A673 (cell line): ENCODE data around the gene SH3RF2. TPM values are rescaled to one million over a fixed set of nuclear protein-coding genes. Genes with fewer than 3 reads are reported as not detected.

Experiments
- BruUV-seq: library from RNA; stranded (reverse); fragments of 400-500 nt; replicated peaks from 2 replicates; lab custom pipeline; 2021; lab: Mats Ljungman, UMichigan
- CTCF ChIA-PET: fragments of 300-600 bp; sonication (Branson Sonifier 250); formaldehyde crosslinking; loops from one replicate; lab custom pipeline; 2022; ENCODE audit warnings: antibody characterized with exemption; lab: Charles Lee
- POLR2A ChIA-PET: fragments of 300-600 bp; sonication (Branson Sonifier 250); formaldehyde crosslinking; loops from one replicate; lab custom pipeline; 2022; ENCODE audit warnings: antibody characterized with exemption; ENCODE audit not compliant: low non-redundant PET; lab: Charles Lee
- DNase-seq: peaks from one replicate; pipeline ENCODE4 v3.0.0-alpha.2; 2015; ENCODE audit warnings: low spot score
- H3K27ac ChIP-seq: fragments of 200-600 bp; sonication (generic); 2 replicates; pipeline ENCODE4 v1.5.1; 2016; ENCODE audit warnings: mixed run types, low read depth, mild to moderate bottlenecking, mixed read lengths, antibody characterized with exemption, low read length; ENCODE audit not compliant: poor library complexity, severe bottlenecking
- H3K27me3 ChIP-seq: fragments of 200-600 bp; sonication (generic); replicated peaks from 2 replicates; pipeline ENCODE4 v1.6.1; 2017; ENCODE audit warnings: mixed run types, low read depth, mild to moderate bottlenecking, mixed read lengths, antibody characterized with exemption, low read length; ENCODE audit not compliant: insufficient read depth, poor library complexity
- H3K36me3 ChIP-seq: fragments of 200-600 bp; sonication (generic); 2 replicates; pipeline ENCODE4 v1.6.1; 2016; ENCODE audit warnings: mixed run types, mild to moderate bottlenecking, mixed read lengths, antibody characterized with exemption, low read length; ENCODE audit not compliant: insufficient read depth, poor library complexity, severe bottlenecking
- H3K4me1 ChIP-seq: fragments of 200-600 bp; sonication (generic); 2 replicates; pipeline ENCODE4 v1.6.1; 2017; ENCODE audit warnings: mixed run types, mild to moderate bottlenecking, mixed read lengths, antibody characterized with exemption, low read length; ENCODE audit not compliant: insufficient read depth, poor library complexity, severe bottlenecking
- H3K4me3 ChIP-seq: fragments of 200-600 bp; sonication (generic); 2 replicates; pipeline ENCODE4 v1.5.1; 2016; ENCODE audit warnings: low read depth, mixed run types, mild to moderate bottlenecking, mixed read lengths, low read length; ENCODE audit not compliant: poor library complexity, severe bottlenecking
- H3K9me3 ChIP-seq: fragments of 200-600 bp; sonication (generic); 2 replicates; pipeline ENCODE4 v1.6.1; 2016; ENCODE audit warnings: mixed run types, low read depth, mild to moderate bottlenecking, mixed read lengths, antibody characterized with exemption, low read length; ENCODE audit not compliant: poor library complexity, severe bottlenecking
- EZH2 ChIP-seq: fragments of 200-600 bp; sonication (generic); IDR thresholded peaks from 2 replicates; pipeline ENCODE4 v1.6.1; 2017; ENCODE audit warnings: borderline replicate concordance, low read depth, mild to moderate bottlenecking, mixed read lengths, antibody characterized with exemption, low read length; ENCODE audit not compliant: poor library complexity, severe bottlenecking
- intact Hi-C: fragments of 100-400 bp; cut with micrococcal nuclease; formaldehyde crosslinking; loops from one replicate; pipeline ENCODE4 v1.10.0; 2022; ENCODE audit not compliant: unreplicated experiment
- total RNA-seq: library from RNA; stranded (reverse); gene quantifications from 2 replicates; pipeline ENCODE4 v1.2.3, GENCODE V29; 2021
- TF ChIP-seq, protein P1 (sequence below): fragments of 300-800, 200-600 bp; sonication (generic); conservative IDR thresholded peaks from 2 replicates; pipeline ENCODE4 v1.5.1; 2017; ENCODE audit warnings: low read depth, mild to moderate bottlenecking, antibody characterized with exemption, low read length, moderate library complexity, mixed read lengths

The SH3RF2 gene
- total RNA-seq, 1 experiment from 2014 or later: 21.1 TPM

GRCh38 chr5:145958436-145958835, 22.1 kb downstream of the SH3RF2 start:
- no peaks in the 10 kb centered on the region for H3K27me3 ChIP-seq
- intact Hi-C loops: no loop called here
- POLR2A ChIA-PET: no interaction called here
- no TSS peak for BruUV-seq
- no peak overlapping the region for H3K4me3 ChIP-seq
- TF ChIP-seq, protein P1, sequence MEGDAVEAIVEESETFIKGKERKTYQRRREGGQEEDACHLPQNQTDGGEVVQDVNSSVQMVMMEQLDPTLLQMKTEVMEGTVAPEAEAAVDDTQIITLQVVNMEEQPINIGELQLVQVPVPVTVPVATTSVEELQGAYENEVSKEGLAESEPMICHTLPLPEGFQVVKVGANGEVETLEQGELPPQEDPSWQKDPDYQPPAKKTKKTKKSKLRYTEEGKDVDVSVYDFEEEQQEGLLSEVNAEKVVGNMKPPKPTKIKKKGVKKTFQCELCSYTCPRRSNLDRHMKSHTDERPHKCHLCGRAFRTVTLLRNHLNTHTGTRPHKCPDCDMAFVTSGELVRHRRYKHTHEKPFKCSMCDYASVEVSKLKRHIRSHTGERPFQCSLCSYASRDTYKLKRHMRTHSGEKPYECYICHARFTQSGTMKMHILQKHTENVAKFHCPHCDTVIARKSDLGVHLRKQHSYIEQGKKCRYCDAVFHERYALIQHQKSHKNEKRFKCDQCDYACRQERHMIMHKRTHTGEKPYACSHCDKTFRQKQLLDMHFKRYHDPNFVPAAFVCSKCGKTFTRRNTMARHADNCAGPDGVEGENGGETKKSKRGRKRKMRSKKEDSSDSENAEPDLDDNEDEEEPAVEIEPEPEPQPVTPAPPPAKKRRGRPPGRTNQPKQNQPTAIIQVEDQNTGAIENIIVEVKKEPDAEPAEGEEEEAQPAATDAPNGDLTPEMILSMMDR: no peak
- no peak overlapping the region for H3K27ac ChIP-seq
- no peaks in the 10 kb centered on the region for H3K36me3 ChIP-seq
- CTCF ChIA-PET: no interaction called here
- H3K4me1 ChIP-seq: no peaks in the 10 kb centered on the region
- DNase-seq: no peak
- H3K9me3 ChIP-seq: no peaks in the 10 kb centered on the region

DNA sequence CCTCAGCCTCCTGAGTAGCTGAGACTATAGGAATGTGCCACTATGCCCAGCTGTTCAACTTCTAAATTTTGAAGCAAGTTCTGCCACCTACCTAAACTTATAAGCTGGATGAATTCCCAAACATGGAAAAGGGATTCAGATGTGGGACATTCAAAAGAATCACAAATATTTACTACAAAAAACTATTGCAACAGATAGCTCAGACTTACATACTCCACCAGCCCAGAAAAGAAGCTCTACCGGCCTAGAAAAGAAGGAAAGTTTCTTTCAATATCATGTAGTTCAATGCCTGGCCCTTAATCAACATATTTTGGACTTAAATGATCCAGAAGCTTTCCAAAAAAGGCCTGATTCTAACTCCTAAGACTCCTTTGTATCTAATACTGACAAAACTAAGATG, 23.8 kb downstream of the SH3RF2 start:
- Histone ChIP-seq H3K27me3 (no peaks in the 10 kb centered on the region), H3K4me3 (no peak overlapping the region), H3K9me3 (no peaks in the 10 kb centered on the region), H3K27ac (no peak overlapping the region), H3K36me3 (no peaks in the 10 kb centered on the region), H3K4me1 (no peaks in the 10 kb centered on the region)
- intact Hi-C loops: no loop called here
- DNase-seq: no peak
- POLR2A ChIA-PET: no interaction called here
- TF ChIP-seq, protein P1: no peak
- TF ChIP-seq EZH2: no peak
- no TSS peak for BruUV-seq
- CTCF ChIA-PET: no interaction called here

GRCh38 chr5:145960848-145961600, 24.6 kb downstream of the SH3RF2 start:
- Histone ChIP-seq H3K27me3 (no peaks in the 10 kb centered on the region), H3K9me3 (no peaks in the 10 kb centered on the region), H3K27ac (no peak overlapping the region), H3K4me3 (no peak overlapping the region), H3K36me3 (no peaks in the 10 kb centered on the region), H3K4me1 (no peaks in the 10 kb centered on the region)
- ChIA-PET POLR2A (no interaction called here), CTCF (no interaction called here)
- intact Hi-C loops: no loop called here
- BruUV-seq: no TSS peak
- DNase-seq: no peak
- TF ChIP-seq, protein P1: no peak
- TF ChIP-seq EZH2: no peak
